Loucy (cell line): ENCODE data around the gene ACHE.
"Not testable (repeated sequence)": the region's sequence is repeated elsewhere in the genome, so short reads cannot be mapped to it uniquely, and the experiment has no call there.

Experiments
- CTCF ChIP-seq: fragments of 200-600 bp; sonication (generic); conservative IDR thresholded peaks from 2 replicates; pipeline ENCODE4 v1.5.1; 2014; ENCODE audit warnings: mild to moderate bottlenecking, antibody characterized with exemption, low read length
- EZH2phosphoT487 ChIP-seq: fragments of 200-600 bp; IDR thresholded peaks from 2 replicates; pipeline ENCODE4 v1.6.1; 2018; ENCODE audit warnings: antibody characterized with exemption, mild to moderate bottlenecking, moderate library complexity, borderline replicate concordance

- TF ChIP-seq CTCF, EZH2phosphoT487: not testable (repeated sequence)
Measured at GRCh38 chr7:100910443-100910842, 14.8 kb upstream of the ACHE start.
